NCI-H1092 (cell line): ENCODE results near the gene ANKRD6.
"Not testable (repeated sequence)": the region's sequence is repeated elsewhere in the genome, so short reads cannot be mapped to it uniquely, and the experiment has no call there.

ENCODE experiments used
- DNase-seq: peaks from one replicate; lab custom pipeline; 2025; lab: John Stamatoyannopoulos, UW

ANKRD6 gene

DNA sequence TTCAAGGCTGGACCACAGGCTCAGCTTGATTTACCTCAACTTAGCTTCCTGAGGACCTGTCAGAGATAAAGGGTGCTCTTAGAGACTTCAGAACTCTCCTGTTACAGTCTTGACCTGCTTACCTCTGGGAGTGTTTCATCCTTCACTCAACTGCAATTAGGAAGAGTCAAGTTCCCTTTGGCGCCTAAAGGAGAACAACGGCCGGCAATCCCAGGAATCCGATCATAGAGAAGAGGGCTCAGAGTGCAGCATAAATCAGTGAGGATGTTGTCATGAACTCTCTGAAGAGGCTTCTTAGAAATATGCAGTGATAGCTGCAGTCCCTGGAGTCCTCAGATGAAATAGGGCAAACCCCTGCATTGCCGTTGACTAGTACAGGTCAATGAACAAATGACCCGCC is 169.2 kb downstream of the ANKRD6 start:
- DNase-seq: no peak

DNA sequence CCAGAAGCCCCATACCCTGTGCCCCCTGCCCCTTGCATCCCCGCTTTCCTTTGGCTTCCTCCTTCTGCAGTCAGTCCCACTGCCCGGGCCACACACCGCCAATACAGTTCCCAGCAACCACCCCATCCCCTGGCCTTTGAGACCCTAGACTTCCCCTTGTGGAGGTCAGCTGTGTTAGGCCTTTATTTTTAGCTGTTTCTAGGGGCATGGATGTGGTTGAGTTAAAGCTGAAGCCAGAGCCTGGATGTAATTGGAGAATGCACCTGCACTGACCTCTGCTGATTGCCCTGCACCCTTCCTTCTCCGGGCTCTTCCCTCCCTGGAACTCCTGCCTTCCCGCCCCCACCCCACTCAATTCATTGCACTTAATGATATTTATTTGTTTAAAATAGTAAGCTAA is 171.7 kb downstream of the ANKRD6 start:
- DNase-seq: no peak

DNA sequence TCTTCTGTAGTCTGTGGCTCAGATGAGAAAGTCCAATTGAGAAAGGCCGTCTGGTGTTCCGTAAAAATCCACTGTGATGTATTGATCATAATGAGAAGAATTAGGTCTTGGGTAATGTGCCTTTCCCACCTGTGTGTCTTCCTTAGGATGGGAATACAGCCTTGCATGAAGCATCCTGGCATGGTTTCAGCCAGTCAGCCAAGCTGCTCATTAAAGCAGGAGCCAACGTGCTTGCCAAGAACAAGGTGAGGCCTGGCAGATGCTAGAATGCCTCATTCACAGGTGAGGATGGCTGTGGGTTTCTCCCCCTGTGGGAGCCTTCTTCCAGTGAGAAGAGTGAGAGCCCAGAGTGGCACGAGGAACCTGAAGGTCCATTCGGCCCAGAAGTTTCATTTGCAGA is 172.9 kb downstream of the ANKRD6 start:
- no peak for DNase-seq

DNA sequence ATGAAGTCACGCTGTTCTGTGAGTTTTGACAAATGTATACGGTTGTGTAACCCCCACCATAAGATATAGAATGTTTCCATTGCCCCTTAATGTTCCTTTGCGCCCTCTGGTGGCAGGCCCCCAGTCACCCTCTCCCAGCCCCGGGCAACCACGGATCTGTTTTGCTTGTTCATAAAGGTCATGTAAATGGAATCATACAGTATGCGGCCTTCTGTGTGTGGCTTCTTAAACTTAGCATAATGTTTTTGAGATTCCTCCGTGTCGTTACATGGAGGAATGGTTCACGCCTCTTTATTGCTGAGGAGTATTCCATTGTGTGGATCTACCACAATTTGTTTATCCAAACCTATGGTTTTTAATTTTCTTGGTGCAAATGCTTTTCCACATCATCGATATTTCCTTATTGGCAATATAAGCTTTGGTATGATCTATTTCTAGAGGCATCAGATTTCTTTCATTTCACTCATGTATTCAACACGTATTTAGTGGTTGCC is 177.2 kb downstream of the ANKRD6 start:
- DNase-seq: no peak

DNA sequence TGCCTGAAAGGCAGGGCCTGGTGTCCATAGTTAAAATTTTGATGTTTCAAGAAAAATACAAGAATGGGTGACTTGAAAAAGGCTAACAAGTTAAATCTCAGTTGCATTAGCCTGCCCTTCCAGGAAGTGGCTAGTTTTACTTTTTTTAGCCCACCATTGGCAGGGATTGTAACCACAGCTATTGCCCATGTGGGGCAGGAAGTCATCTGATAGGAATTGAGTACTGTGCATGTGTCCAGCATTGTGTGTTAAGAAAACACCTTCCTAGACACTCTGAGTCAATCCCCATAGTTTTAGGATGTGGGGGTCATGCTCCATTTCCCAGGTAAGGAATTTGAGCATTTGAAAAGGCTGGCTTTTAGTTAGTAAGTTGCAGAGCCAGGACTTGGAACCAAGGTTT is 178.7 kb downstream of the ANKRD6 start:
- no peak for DNase-seq

DNA sequence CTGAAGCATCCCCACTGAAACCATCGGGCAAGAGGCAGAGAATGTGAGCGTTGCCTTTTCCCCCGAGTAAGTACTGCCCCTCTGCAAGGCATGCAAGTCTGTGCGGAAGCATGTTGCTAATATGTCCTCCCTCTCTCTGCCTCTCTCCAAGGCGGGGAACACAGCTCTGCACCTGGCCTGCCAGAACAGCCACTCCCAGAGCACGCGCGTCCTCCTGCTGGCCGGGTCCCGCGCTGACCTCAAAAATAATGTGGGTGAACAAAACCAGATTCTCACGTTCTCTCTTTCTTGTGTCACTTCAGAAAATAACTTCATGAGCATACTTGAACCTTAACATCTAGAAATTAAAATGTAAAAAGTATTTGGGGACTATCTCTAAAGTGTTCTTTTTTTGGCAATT is 179.2 kb downstream of the ANKRD6 start:
- no peak for DNase-seq

DNA sequence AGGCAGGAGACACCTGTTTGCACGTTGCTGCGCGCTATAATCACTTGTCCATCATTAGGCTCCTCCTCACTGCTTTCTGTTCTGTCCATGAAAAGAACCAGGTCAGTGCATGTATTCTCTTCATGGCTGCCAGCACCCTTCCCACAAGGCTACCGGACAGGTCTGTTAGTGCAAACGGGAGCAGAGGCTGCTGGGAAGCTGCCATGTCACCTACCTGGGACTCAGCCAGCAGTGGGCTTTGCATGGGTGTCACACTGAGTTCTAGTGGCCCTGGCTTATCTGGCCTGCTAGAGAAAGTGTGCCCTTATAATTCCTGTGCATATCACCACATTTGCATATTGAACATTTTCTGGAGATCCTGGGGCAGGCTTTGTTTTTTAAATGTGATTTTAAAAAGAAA is 180.8 kb downstream of the ANKRD6 start:
- DNase-seq: no peak

DNA sequence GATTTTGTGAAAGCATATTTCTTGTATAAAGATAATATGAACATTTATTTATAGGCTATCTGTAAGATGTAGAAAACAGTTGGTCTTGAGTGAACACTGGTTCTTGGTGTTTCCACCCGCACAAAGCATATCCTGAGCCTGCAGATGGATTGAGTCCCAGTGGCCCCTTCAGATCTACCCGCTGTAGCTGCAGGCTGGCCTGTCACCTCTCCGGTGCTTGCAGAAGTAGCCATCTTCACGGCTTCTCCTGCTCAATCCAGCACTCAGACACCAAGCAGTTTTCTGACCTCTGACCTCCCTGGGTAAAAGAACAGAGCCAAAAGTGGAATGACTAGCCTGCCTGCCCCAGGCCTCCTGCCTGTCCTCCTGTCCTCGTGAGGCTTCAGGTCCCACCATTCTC is 182.9 kb downstream of the ANKRD6 start:
- no peak for DNase-seq

DNA sequence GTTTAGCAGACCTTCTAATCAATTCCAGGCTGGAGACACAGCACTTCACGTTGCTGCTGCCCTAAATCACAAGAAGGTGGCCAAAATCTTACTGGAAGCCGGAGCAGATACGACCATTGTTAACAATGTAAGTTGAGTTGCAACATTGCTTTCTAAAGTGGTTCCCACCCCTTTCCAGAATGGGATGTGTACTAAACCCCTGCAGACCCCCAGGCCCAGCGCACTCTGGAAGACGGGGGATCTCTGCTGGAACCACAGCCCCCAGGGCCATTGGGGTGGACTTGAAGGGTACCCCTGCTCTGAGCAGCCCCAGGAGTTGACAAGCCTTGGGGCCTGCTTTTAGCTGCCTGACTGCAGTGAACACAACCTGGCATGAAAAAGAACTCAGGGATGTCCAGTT is 183.6 kb downstream of the ANKRD6 start:
- no peak for DNase-seq

DNA sequence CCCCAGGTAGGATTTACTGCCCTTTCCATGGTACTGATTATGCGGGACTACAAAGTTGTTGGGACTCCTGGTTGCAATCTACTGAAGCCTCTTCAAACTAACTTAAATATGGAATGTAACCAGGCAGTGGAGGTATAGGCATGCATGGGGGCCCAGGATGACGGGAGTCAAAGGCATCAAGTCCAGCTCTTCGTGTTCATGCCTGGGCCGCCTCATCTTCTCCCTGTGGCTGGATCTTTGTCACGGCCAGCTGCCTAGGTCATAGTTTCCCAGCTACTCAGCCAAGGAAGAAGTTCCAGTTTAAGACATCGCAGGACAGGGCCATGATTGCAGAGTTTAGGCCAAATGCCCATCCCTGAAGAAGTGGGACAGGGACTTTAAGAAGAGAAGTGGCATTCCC is 185.1 kb downstream of the ANKRD6 start:
- DNase-seq: no peak

DNA sequence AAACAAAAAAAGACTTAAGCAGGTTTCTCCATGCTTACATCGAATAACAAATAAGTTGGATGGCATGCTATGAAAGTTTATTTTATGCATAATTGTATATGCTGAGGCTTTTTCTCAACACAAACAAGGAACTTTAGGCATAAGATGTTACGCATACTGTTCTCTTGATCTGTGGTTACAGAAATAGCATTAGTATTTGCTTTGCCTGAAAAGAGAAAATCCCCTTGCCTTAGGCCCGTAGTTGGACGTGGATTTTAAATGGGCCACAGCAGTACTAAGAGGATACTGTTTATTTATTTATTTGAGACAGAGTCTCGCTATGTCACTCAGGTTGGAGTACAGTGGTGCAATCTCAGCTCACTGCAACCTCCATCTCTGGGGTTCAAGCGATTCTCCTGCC is 186.6 kb downstream of the ANKRD6 start:
- no peak for DNase-seq

DNA sequence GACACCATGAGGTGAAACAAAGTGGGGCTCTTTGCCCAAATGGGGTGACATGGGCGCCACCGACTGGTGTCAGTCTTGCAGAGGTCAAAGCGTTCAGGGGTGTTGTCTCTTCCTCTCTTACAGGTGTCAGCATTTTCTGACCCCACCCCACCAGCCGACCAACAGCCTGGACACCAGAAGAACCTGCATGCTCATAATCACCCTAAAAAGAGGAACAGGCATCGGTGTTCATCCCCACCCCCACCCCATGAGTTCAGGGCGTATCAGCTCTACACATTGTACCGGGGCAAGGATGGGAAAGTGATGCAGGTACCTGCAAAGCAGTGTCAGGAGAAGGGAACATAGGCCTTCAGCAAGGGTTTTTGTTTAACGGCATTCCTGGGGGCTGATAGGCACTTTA is 190.8 kb downstream of the ANKRD6 start:
- DNase-seq: no peak

DNA sequence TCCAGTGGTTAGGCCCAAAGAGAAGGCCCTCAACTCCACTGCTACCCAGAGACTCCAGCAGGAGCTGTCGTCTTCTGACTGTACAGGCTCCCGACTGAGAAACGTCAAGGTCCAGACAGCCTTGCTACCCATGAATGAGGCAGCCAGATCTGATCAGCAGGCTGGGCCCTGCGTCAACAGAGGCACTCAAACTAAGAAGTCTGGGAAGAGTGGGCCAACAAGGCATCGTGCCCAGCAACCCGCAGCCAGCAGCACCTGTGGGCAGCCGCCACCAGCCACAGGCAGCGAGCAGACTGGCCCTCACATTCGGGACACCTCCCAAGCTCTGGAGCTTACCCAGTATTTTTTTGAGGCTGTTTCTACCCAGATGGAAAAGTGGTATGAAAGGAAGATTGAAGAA is 197.5 kb downstream of the ANKRD6 start:
- DNase-seq: no peak

DNA sequence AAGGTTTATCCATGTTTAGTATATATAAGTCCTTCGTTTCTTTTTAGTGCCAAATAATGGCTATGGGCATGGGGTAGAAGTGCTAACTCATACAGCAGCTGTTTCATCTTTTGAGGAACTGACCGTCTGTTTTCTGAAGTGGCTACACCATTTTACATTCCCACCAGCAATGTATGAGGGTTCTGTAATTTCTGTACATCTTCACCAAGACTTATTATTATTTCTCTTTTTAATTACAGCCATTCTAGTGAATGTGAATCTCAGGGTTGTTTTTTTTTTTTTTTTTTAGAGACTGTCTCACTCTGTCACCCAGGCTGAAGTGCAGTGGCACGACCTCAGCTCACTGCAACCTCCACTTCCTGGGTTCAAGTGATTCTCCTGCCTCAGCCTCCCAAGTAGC is 203.5 kb downstream of the ANKRD6 start:
- DNase-seq: not testable (repeated sequence)

DNA sequence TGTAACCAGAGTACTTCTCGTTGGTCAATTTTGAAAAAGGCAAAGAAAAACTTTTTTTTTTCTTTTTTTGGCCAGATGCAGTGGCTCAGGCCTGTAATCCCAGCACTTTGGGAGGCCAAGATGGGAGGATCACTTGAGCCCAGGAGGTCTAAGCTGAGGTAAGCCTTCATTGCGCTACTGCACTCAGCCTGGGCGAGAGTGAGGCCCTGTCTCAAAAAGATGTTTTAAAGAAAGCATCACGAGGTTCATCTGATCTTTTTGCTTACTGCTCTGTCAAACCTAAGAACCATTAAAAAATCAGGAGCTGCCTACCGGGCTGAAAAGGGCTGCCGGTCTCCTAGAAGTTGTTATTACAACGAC is 205.0 kb downstream of the ANKRD6 start:
- no peak for DNase-seq

DNA sequence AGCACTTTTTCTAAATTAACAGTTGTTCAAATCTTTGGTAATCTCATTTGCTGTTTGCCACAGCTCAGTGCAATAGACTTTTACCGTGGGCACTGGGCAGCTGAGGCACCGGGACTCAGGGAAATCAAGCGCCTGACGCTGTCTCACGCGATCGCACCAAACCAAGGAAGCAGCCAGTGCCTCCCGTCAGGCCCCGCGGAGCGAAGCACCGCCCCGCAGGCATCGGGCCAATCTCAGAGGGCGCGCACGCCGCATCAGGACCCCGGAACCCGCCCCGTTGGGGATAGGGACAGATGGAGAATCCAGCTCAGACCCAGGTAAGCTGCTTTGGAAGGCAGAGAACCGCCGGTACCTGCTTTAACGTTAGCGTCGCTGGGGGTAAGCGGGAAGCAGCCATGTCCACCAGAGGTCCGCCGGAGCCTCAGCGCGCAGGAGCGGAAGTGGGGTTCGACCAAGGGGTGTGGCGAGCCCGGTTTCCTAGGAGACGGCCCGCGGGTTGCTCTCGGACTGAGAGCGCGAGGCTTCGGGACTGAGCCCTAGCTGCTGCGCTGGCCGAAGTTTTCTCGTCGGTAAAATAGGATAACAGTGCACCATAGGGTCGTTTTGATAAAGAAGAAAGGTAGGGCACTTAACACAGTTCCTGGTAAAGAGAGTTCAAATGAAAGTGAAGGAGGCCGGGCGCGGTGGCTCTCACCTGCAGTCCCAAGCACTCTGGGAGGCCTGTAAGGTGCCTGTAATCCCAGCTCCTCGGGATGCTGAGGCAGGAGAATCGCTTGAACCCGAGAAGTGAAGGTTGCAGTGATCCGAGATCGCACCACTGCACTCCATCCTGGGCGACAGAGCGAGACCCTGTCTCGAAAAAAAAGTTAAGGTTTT is 205.6 kb downstream of the ANKRD6 start, which contains the start of gene LYRM2:
LYRM2 (minus strand) TSS at position 428 of the 876 bp plus-strand sequence; CDS start at position 397, 31 bp downstream.
- DNase-seq: peak; percentile 82

DNA sequence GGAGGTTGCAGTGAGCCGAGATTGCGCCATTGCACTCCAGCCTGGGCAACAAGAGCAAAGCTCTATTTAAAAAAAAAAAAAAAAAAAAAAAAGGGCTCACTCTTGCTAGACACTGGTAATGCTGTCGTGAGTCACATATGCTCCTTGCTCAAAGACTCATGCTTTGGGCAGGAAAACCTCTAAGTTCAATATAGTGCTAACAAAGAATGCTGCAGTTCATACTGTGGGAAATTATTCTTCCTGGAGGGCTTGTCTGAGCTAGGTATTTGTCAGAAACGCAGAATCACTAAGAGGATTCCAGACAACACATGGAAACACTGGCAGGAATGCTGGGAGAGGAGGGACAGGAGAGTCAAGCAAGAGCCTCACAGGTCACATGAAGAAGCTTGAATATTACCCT is 207.9 kb downstream of the ANKRD6 start:
- no peak for DNase-seq

DNA sequence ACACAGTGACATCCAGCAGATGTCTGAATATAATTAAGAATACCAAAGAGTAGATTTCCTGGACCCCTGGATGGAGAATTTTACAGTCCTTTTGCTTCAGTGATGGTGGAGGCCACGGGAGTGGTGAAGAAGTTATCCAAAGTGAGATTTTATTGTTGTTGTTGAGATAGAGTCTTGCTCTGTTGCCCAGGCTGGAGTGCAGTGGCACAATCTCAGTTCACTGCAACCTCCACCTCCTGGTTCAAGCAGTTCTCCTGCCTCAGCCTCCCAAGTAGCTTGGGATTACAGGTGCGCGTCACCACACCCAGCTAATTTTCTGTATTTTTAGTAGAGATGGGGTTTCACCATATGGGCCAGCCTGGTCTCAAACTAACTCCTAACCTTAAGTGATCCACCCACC is 208.6 kb downstream of the ANKRD6 start:
- DNase-seq: not testable (repeated sequence)

DNA sequence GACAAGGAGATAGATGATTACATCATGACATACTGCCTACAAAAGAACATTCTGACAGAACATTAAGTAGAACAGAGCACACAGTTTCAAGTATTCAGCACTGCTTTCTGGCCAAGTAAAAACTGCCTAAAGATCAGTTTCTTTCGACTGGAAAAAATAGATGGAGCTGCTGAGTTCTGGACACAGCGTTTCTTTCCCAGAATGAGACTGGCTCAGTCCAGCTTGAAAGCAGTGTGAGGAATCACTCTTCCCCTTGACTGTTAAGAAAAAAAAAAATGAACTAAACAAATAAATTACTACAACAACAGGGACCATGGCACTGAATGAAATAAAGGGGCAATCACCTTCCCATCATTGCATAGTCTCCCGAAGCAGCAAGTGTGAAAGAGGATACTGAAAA is 210.0 kb downstream of the ANKRD6 start:
- DNase-seq: no peak

DNA sequence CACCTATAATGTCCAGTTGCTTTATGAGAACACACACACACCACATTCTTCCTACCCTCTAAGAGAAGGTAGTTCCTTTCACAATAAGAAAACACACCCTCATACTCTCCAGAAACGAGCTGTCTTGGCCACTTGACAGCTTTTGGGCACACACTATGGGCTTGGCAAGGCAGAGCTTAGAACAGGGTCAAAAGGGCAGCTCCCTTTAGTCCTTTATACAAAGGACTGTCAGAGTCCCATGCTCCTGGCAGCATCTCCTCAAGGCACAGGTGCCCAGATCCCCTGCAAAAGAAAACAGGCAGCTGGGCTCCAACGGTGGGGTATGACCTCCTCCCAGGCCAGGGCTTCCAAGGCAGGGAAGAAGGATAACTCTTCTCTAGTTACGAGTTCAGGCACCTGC is 210.5 kb downstream of the ANKRD6 start:
- peak; percentile 7 for DNase-seq

DNA sequence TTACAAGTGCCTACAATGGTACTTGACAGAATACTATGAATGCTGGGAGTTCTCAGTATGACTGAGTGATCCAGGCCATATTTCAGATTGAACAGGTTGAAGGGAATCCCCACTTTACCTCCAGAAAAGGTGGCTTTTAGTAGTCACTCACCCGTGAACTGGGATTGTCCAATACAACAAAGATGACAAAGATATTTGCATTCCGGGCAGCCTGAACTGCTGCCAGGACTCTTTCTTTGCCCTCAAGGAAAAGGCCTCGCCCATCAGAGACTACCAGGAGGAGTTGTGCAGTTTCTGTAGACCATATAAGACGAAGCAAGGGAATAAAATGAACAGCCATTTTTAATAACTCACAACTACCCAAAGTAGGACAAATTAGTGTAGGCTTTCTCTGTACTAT is 211.9 kb downstream of the ANKRD6 start:
- no peak for DNase-seq

DNA sequence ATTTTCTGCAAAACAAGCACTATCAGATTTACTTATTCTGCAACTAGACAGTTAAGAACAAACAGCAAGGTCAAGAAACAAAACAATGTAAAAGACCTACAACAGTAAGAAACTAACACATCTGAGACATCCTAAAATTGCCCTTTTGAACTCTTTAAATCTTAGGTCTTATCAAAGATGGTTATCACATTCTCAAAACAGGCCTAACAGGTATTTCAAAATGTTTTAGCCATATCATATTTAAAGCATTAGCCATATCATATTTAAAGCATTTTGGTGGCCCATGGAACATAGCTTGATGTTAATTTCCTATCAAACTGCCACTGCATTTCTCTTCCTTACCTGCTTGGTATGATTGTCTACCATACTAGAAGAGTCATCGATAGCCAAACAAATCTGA is 216.7 kb downstream of the ANKRD6 start:
- no peak for DNase-seq

DNA sequence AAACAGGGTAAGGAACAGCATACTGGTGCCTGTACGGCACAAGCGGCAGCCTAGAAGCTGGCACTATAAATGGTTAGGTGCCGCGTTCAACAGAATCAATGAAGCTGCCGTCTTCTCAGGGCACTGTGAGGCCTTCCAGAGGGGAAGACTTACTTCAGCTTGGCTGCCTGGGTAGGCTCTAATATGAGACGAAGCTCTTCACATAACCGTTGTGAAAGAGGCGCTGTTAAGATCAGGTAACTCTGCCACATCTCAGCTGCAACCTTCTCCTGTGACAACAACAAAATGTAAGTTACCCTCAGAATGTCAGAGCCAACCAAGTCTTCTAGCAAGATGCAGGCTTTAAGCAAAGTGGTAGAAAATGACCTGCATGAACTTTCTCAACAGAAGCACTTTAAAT is 217.6 kb downstream of the ANKRD6 start:
- no peak for DNase-seq

DNA sequence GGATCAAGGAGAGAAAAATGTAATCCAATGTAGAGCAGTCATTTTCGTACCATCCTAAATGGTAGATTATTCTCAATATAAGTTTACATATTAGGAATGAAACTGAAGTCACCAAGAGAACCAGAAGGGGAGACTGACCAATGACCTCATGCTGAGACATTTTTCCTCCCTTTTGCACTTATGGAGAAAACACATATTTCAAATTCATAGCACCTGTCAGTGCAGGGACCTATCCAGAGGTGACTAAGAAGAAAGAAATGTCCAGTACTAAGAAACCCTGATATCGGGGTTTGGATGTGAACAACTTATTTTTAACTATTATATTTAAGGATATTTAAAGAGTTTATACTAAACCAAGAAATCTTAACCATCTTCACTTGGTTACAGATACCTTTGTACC is 222.2 kb downstream of the ANKRD6 start:
- DNase-seq: no peak
